ENCODE data around the gene ZNF664.

DNA sequence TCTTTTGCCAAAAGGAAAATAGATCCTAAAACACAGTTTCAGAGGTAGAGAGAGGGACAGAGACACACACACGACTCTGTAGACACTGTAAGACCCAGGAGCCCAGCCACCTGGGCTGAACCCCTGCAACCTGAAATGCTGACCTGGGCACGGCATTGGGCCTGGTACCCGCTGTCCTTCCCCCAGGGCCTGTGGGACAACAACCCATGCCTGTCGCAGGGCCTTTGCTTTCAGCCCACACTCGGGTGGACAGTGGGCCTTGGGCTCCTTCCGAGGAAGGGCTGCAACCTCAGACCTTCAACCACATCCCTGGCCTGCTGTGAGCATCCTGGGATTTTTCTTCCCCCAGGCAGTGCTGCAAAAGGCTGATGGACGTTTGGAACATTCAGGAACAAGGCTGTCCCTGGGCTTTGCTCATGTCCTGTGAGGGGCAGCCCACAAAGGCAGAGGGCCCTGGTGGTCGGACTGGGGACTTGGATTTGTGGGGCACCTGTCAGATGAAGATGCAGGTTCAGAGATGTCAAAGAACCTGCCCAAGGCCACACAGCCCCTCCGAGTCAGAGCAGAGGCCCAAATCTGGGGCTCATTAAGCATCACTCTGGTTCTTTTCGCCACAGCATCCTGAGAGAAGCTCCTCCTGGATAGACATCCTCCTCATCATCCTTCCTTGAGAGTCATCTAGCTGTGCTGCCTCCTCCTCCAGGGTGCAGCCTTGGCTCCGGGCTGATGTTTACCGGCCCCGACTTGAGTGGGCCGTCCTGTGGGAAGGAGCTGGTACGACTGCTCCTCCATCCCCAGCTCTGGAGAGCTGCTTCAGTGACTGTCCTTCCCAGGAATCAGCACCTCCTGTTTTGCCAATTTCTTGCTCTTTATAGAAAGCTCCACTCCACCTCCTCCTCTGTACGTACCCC lies 33.0 kb upstream of the ZNF664 start:
- TF ChIP-seq NFRKB (IDR thresholded peaks at IDR 0.05) (no peak), FOXA1 (IDR thresholded peaks at IDR 0.05) (no peak), SP1 (IDR thresholded peaks at IDR 0.05) (no peak), FOXK2 (IDR thresholded peaks at IDR 0.05) (no peak), LEF1 (IDR thresholded peaks at IDR 0.05; ENCODE audit: borderline replicate concordance) (no peak)
- TF ChIP-seq, protein P1, sequence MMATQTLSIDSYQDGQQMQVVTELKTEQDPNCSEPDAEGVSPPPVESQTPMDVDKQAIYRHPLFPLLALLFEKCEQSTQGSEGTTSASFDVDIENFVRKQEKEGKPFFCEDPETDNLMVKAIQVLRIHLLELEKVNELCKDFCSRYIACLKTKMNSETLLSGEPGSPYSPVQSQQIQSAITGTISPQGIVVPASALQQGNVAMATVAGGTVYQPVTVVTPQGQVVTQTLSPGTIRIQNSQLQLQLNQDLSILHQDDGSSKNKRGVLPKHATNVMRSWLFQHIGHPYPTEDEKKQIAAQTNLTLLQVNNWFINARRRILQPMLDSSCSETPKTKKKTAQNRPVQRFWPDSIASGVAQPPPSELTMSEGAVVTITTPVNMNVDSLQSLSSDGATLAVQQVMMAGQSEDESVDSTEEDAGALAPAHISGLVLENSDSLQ (IDR thresholded peaks at IDR 0.05), result no peak

Data from HEK293T (cell line).